Gastroesophageal sphincter (tissue), 3 donors: ENCODE measurements around the gene NCR1.

Source experiments
- POLR2A ChIP-seq, 2 donors: fragments of 450-650 bp; IDR thresholded peaks; one replicate each; pipeline ENCODE4 v1.6.1; 2017; ENCODE audit warnings: antibody characterized with exemption in 2 of 2, mild to moderate bottlenecking in 2 of 2, moderate library complexity in 1 of 2
- POLR2AphosphoS5 ChIP-seq: sonication (generic); formaldehyde crosslinking; IDR thresholded peaks from one replicate; pipeline ENCODE4 v1.6.1; 2017; ENCODE audit warnings: antibody characterized with exemption
- TF ChIP-seq, protein P1 (sequence below), 4 experiments: fragments of 200-600 bp in 2 of 4; fragments of 450-650 bp in 2 of 4; sonication (generic) in 1 of 4; IDR thresholded peaks; one replicate each; pipeline ENCODE4 v1.5.1; 2017 to 2019; ENCODE audit warnings: antibody characterized with exemption in 4 of 4, mild to moderate bottlenecking in 2 of 4, moderate library complexity in 2 of 4

- TF ChIP-seq POLR2A (IDR thresholded peaks at IDR 0.05): no peak
- TF ChIP-seq, protein P1, sequence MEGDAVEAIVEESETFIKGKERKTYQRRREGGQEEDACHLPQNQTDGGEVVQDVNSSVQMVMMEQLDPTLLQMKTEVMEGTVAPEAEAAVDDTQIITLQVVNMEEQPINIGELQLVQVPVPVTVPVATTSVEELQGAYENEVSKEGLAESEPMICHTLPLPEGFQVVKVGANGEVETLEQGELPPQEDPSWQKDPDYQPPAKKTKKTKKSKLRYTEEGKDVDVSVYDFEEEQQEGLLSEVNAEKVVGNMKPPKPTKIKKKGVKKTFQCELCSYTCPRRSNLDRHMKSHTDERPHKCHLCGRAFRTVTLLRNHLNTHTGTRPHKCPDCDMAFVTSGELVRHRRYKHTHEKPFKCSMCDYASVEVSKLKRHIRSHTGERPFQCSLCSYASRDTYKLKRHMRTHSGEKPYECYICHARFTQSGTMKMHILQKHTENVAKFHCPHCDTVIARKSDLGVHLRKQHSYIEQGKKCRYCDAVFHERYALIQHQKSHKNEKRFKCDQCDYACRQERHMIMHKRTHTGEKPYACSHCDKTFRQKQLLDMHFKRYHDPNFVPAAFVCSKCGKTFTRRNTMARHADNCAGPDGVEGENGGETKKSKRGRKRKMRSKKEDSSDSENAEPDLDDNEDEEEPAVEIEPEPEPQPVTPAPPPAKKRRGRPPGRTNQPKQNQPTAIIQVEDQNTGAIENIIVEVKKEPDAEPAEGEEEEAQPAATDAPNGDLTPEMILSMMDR (IDR thresholded peaks at IDR 0.05): no peak
- TF ChIP-seq POLR2AphosphoS5: no peak
Measured at GRCh38 chr19:54882758-54883157, 23.2 kb upstream of the NCR1 start.
